ENCODE measurements around the gene TCERG1.

TCERG1 gene

DNA sequence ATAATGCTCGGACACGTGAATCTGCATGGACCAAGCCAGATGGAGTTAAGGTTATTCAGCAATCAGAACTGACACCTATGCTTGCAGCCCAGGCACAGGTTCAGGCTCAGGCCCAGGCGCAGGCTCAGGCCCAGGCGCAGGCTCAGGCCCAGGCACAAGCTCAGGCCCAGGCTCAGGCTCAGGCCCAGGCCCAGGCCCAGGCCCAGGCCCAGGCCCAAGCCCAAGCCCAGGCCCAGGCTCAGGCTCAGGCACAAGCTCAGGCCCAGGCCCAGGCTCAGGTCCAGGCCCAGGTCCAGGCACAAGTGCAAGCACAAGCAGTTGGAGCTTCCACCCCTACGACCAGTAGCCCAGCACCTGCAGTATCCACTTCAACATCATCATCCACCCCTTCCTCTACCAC is 11.8 kb downstream of the TCERG1 start:
- DNase-seq: no peak

GRCh38 chr5:146461319-146461718 is 14.2 kb downstream of the TCERG1 start:
- DNase-seq: no peak

GRCh38 chr5:146463446-146463845 is 16.3 kb downstream of the TCERG1 start:
- no peak for DNase-seq

DNA sequence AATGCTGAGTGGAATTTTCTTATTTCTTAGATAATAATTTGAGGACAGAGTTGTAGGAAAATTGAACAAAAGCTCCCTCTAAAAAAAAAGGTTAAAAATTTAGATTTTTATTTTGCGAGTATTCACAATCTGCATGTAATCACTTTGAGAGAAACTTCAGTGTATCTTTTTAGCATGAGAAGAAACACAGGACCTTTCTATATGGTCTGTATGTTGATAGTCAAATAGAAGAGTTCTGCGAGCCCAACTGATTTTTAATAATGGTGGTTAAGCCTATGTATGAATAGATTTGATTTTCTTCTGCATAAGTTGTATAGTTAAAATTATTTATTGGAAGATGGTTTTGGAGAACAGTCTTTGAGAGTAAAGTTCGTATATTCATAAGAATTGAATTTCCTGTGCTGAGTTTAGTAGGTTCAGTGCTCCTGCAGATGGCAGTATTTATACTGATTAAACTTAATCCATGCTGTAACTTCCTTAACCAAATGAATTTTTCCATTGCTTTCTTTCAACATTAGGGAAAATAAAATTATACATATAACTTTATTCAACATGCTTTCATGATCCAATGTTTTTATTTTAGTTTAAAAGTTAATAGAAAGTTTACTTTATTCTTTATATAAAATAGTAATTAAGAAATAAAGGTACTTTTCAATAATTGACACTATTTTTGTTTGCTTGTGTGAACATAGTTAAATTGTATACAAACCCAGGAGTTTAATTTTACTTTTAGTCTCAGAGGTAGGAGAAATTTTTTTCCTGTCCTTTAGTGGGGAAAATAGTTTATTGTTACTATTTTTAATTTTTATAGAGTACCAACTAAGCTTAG is 19.6 kb downstream of the TCERG1 start:
- DNase-seq: no peak

DNA sequence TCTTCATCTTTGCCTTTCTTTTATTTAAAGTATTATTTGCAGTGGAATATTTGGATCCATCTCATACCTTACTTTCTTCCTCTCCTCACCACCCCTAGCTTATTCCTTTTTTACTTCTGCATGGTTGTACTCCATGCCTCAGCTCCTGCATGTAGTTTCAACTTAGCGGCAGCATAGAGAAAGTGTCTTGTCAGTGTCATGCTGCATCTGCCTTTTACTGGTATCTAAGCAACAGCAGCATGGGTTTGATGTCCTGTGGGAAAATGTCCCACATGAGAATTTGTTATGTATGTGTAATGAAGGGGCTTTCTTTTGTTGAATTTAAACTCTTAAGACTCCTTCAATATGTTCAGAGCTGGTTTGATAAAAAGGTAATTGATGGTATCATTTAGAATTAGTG is 20.6 kb downstream of the TCERG1 start:
- no peak for DNase-seq

DNA sequence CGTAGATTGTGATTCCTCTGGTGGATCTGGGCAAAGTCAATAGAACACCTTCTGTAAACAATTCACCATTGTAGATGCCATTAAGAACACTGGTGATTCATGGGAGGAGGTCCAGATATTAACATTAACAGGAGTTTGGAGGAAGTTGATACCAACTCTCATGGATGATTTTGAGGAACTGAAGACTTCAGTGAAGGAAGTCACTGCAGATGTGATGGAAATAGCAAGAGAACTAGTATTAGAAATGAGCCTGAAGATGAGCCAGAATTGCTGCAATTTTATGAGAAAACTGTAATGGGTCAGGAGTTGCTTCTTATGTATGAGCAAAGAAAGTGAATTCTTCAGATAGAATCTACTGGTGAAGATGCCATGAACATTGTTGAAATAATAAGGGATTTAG is 26.9 kb downstream of the TCERG1 start:
- DNase-seq: no peak

DNA sequence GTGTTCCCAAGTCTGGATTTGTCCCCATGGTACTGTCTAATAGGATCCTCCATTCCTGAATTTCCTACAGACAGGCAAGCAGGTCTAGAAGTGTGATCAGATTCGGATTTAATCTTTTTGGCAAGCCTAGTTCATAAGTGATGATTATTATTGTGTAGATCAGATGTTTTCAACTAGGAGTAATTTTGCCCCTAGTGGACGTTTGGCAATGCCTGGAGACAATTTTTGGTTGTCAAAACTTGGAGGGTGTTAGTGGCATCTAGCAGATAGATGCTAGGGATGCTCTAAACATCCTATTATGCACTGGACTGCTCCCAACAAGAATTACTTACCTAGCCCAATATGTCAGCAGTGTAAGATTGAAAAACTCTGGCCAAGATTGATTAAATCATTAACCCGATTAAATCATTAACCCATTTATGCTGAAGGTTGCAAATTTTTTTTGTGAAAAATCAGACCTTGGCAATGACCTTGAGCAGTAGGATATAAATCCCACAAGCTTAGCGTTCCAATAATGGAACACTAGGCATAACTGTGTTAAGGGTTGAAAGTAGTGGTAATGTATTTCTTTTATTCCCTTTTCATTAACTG is 28.2 kb downstream of the TCERG1 start:
- no peak for DNase-seq

DNA sequence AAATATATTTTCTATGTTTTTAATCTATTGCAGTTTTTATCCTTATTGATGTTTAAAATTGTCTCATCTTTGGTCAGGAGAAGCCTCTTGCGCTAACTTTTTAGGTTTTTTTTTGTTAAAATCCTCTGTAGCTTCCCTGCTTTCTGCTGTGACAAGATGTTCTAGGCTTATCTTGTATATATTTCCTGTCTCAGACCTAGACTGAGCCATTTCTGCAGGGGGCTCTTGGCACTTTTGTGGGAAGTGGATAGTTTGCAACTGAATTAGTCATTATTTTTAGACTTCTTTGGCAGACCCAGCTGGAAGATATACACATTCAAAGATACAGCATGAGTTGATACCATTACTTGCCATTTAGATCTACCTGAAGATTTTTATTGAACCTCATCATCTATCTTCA is 28.8 kb downstream of the TCERG1 start:
- DNase-seq: no peak

GRCh38 chr5:146482775-146483174 is 35.6 kb downstream of the TCERG1 start:
- no peak for DNase-seq

DNA sequence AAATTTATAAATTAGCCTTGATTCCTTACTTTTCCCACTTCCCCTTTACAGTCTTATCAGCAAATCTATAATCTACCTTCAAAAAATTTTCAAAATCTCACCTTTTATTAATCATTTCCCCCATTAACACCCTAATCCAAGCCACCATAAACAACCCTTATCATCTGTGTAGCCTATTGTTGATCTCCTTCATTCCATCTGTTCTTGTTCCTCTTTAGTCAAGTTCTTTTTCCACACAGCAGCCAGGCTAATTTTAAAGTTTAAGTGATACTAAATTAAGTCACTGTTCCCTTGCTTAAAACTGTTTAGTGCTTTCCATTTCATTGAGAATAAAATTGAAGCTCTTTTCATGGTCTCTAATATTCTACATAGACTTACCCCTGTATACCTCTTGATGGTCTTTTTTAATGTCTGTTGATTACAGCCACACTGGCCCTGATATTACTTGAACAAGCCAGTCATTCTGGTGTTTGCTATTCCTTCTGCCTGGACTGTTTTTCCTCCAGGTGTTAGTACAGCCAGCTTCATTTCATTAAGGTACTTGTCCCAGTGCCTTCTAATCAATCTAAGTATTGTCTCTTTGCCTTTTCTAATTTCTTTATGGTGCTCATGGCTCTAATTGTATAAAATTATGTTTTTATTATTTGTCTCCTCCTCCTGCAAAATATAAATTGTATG is 37.7 kb downstream of the TCERG1 start:
- DNase-seq: no peak

DNA sequence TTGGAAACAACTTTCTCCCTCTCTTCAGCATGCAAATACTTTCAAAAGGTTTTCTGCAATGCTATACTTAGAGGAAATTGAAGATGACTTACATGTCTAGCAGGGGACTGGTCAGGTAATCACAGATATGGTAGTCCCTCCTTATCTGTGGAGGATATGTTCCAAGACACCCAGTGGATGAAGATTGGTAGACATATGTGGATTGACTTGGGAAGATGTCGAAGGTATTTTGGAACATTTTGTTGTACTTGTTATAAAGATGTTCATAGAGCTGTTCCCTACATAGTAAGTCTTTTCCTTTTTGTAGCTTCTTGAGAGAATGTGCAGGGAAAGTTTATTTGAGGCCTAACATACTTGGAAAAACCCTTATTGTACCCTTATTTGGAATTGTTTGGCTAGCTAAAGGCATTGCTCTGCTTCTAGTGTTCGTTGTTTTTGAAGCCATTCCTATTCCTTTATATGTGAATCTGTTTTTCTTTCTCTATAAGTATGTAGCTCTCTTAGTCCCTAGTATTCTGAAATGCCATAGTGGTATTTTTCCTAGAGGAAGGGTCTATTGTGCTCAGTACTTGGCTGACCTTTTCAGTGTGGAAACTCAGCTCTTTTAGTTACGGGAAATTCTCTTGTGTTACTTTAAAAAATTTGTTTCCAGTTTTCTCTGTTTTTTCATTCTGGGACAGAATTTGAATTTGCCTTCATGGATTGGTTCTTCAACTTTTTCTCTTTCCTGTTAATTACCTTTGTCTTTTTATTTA is 43.1 kb downstream of the TCERG1 start:
- DNase-seq: no peak

GRCh38 chr5:146494656-146495055 is 47.5 kb downstream of the TCERG1 start:
- DNase-seq: no peak

- DNase-seq: no peak
These were observed 52.5 kb downstream of the TCERG1 start for GRCh38 chr5:146499680-146500079.

GRCh38 chr5:146507428-146507827 is 60.3 kb downstream of the TCERG1 start:
- no peak for DNase-seq

- DNase-seq: no peak
These were observed 63.5 kb downstream of the TCERG1 start for GRCh38 chr5:146510559-146511125.

DNA sequence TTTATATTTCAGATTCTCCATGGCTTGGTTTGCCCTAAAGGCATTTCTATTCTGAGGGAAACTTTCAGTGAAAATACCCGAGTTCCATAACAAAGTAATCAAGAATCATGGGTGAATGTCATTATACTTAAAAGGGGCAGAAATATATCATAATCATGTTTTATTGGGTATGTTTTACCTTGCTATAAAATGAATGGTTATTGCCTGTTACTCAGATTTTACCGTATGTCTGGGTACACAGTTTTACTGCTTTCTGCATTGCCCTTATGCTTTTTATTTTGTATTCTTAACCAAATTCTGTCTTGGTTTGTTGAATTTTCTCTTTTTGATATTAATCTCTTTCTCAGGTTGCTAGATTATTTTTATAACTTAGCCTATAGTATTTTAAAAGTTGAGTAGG is 66.3 kb downstream of the TCERG1 start:
- DNase-seq: no peak

DNA sequence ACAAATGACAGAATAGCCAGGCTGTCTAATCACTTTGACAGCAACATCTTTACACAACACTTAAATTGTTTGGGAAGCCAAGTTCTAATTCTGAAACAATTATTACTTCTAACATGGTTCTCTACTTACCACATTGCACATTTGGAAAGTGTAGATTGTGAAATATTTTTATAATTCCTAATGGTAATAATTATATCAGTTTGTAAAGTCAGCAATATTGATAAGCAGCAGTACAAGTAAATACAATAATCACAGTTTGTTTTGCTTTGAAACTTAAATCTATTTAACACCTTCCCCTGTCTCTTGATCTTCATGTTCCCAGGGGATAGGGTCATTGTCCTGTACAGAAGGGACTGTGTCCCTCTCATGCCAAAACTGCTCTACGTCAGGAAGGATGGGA is 67.4 kb downstream of the TCERG1 start:
- no peak for DNase-seq

GRCh38 chr5:146515473-146516150 is 68.5 kb downstream of the TCERG1 start:
- DNase-seq: no peak

DNA sequence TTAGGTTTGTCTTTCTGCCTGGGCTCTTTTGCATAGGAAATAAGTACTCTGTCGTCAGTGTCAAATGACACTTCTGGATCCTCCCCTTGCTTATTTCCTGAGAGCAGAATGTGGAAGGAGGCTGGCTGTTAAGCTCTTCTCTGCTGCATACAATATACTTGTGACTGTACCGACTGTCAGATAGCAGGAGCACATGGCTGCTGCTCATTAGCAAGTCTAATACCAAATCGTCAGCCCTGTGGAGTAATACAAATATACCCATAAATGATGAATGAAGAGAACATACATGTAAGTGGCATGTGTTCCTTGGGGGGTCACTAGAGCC is 69.0 kb downstream of the TCERG1 start, which contains the start of gene GPR151:
GPR151 (minus strand) TSS at position 40 of the 325 bp plus-strand sequence. CDS start 77 bp downstream, outside the sequence.
- no peak for DNase-seq

DNA sequence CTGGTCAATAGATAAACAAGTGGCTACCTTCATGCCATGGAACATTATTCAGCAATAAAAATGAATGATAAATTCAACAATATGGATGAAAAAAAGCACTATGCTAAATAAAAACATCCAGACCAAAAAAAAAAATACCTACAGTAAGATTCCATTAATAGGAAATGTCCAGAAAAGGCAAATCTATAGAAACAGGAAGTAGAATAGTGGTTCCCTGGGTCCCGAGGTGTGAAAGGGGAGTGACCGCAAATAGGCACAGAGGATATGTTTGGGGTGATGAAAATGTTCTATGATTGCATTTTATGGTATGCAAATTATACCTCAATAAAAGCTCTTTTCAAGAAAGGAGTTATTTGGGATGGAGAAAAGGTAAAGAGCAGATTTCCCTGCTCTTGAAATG is 72.4 kb downstream of the TCERG1 start:
- DNase-seq: no peak

GRCh38 chr5:146520731-146521130 is 73.6 kb downstream of the TCERG1 start:
- DNase-seq: no peak

DNA sequence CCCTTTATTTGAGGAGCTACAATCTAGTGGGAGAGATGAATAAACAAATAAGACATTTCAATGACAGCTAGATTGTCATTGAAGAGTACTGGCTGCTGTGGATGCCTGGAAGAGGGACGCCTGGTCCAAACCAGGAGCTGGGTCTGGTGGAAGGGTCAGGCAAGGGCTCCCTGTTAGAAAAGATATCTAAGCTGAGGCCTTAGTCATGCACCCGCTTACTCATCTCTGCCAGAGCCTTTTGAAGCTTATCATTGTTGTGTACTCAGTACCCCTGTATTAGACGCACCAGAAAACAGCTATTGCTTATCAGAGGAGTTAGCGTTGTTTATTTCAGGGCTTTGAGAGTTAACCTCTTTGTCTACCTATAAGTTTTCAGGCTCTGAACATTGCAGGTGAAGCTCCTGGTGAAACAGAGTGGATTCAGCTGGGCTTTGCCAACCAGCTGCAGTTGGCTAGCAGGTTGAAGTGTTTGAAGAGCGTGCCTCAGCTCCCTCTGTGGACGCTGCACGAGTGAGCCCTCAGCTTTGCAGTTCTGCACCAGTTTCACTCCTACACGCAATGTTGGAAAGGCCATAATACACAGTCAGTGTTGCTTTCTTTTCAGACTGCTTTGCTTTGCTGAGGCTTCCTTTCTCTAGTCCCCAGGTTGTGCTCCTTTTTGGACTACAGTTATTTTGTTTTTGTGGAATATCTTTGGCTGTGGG is 74.4 kb downstream of the TCERG1 start:
- no peak for DNase-seq
